TTC549 (cell line): ENCODE measurements around the gene UBXN6.

Experiments used
- FAIRE-seq: peaks from 2 replicates; lab custom pipeline; 2012; peaks lifted over from hg19 to GRCh38; lab: Jason Lieb, UNC

UBXN6 gene

GRCh38 chr19:4439243-4439642 lies 18.4 kb downstream of the UBXN6 start:
- no peak for FAIRE-seq

GRCh38 chr19:4437103-4437502 lies 20.5 kb downstream of the UBXN6 start:
- no peak for FAIRE-seq

- FAIRE-seq: no peak
Measured at GRCh38 chr19:4436231-4436630, 21.4 kb downstream of the UBXN6 start.

- FAIRE-seq: no peak
Measured at GRCh38 chr19:4434391-4434790, 23.2 kb downstream of the UBXN6 start.

- no peak for FAIRE-seq
Measured at GRCh38 chr19:4432918-4433506, 24.6 kb downstream of the UBXN6 start.

- FAIRE-seq: no peak
Measured at GRCh38 chr19:4431808-4432674, 25.6 kb downstream of the UBXN6 start.

- FAIRE-seq: no peak
Measured at GRCh38 chr19:4431296-4431695, 26.3 kb downstream of the UBXN6 start.

GRCh38 chr19:4430760-4431159 lies 26.8 kb downstream of the UBXN6 start:
- FAIRE-seq: no peak

GRCh38 chr19:4429771-4430171 lies 27.8 kb downstream of the UBXN6 start:
- FAIRE-seq: no peak

GRCh38 chr19:4429256-4429655 lies 28.3 kb downstream of the UBXN6 start:
- FAIRE-seq: no peak

GRCh38 chr19:4428326-4428975 lies 29.1 kb downstream of the UBXN6 start:
- no peak for FAIRE-seq

- no peak for FAIRE-seq
Measured at GRCh38 chr19:4425537-4425936, 32.1 kb downstream of the UBXN6 start.

- FAIRE-seq: no peak
Measured at GRCh38 chr19:4423416-4424126, 34.0 kb downstream of the UBXN6 start.

GRCh38 chr19:4416268-4416667 lies 41.3 kb downstream of the UBXN6 start:
- FAIRE-seq: no peak

GRCh38 chr19:4415352-4415751 lies 42.2 kb downstream of the UBXN6 start:
- FAIRE-seq: no peak

- no peak for FAIRE-seq
Measured at GRCh38 chr19:4414800-4415321, 42.7 kb downstream of the UBXN6 start.

- no peak for FAIRE-seq
Measured at GRCh38 chr19:4414144-4414799, 43.3 kb downstream of the UBXN6 start.

- FAIRE-seq: no peak
Measured at GRCh38 chr19:4413588-4413987, 44.0 kb downstream of the UBXN6 start.

- FAIRE-seq: no peak
Measured at GRCh38 chr19:4409123-4409933, 48.3 kb downstream of the UBXN6 start.

- FAIRE-seq: no peak
Measured at GRCh38 chr19:4406626-4407025, 51.0 kb downstream of the UBXN6 start.

- FAIRE-seq: no peak
Measured at GRCh38 chr19:4405977-4406376, 51.6 kb downstream of the UBXN6 start.
